ENCODE data around the gene LGALS3. TPM values are rescaled to one million over a fixed set of nuclear protein-coding genes. Genes with fewer than 3 reads are reported as not detected.

LGALS3 gene
- total RNA-seq, 2 experiments from 2014 or later: 11.7 to 12.1 TPM

DNA sequence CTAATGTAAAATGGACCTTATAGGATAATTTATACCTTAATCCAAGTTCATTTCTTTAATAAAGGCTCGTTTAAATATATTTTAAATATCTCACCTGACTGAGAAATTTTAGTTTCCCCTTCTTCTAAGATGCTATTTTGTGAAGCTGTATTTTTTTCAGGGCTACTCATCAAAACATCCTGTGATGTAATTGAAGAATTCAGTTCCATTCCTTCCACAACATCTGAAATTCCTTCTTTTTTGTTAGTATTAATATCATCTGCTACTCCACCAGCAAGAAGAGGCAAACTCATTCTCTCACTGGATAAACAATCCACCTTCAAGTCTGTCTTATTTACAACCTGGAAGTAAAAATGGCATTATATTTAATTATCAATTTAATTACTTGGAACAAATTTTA lies 22.5 kb downstream of the LGALS3 start:
- H3K4me1 ChIP-seq (ENCODE audit: insufficient read depth, low read length): no peaks in the 10 kb centered on the region
- no peak overlapping the region for H3K4me3 Mint-ChIP-seq
- ATAC-seq (ENCODE audit: poor library complexity) (no peak), DNase-seq (no peak)
- CTCF ChIA-PET: no interaction called here
- POLR2A ChIA-PET: no interaction called here
- TF ChIP-seq, protein P1, sequence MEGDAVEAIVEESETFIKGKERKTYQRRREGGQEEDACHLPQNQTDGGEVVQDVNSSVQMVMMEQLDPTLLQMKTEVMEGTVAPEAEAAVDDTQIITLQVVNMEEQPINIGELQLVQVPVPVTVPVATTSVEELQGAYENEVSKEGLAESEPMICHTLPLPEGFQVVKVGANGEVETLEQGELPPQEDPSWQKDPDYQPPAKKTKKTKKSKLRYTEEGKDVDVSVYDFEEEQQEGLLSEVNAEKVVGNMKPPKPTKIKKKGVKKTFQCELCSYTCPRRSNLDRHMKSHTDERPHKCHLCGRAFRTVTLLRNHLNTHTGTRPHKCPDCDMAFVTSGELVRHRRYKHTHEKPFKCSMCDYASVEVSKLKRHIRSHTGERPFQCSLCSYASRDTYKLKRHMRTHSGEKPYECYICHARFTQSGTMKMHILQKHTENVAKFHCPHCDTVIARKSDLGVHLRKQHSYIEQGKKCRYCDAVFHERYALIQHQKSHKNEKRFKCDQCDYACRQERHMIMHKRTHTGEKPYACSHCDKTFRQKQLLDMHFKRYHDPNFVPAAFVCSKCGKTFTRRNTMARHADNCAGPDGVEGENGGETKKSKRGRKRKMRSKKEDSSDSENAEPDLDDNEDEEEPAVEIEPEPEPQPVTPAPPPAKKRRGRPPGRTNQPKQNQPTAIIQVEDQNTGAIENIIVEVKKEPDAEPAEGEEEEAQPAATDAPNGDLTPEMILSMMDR (IDR thresholded peaks at IDR 0.05): no peak
- no peaks in the 10 kb centered on the region for H3K27me3 Mint-ChIP-seq
- H3K9me3 Mint-ChIP-seq: no peaks in the 10 kb centered on the region
- H3K9me3 ChIP-seq (ENCODE audit: control insufficient read depth in 1 of 2, insufficient read depth in 1 of 2, low read length in 2 of 2): no peaks in the 10 kb centered on the region
- no peaks in the 10 kb centered on the region for H3K27me3 ChIP-seq (ENCODE audit: control insufficient read depth in 1 of 2, insufficient read depth in 2 of 2, low read length in 2 of 2)
- intact Hi-C loops (cut with DNase I, micrococcal nuclease): no loop called here
- H3K36me3 Mint-ChIP-seq (ENCODE audit: low read depth): no peaks in the 10 kb centered on the region
- no peak overlapping the region for H3K27ac Mint-ChIP-seq
- peaks cover 2% of the 10 kb centered on the region for H3K4me1 Mint-ChIP-seq (ENCODE audit: low read depth)
- no peak overlapping the region for H3K4me3 ChIP-seq (ENCODE audit: low read length)
- no peaks in the 10 kb centered on the region for H3K36me3 ChIP-seq (ENCODE audit: insufficient read depth, low read length)
- no peak overlapping the region for H3K27ac ChIP-seq (ENCODE audit: low read depth in 1 of 2, low read length in 2 of 2)

DNA sequence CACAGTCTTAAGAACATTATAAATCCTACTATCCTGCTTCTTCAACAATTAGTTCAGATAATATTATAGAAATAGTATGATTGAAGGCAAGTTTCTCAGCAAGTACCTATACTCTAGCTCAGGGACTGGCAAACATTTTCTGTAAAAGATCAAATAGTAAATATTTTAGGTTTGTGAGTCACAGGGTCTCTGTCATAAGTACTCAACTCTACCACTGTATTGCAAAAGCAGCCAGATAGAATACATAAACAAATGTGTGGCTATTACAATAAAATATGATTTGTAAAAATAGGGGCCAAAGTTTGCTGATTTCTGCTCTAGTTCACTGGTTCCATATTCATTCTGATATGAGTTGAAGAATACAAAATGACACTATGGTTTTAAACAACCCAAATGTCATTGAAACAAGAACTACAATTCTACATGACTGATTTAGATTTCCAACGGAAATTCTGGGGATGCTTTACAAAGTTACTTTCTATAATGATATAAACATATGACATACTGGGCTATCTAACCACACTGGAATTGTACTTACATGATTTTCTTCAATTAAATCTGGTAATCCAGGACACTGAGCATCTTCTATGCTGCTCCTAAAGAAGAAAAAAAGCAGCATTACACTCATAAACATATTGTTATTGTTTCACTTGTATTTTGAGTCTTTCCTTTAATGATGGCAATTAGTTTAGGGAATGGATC lies 23.2 kb downstream of the LGALS3 start:
- Mint-ChIP-seq H3K27me3 (no peaks in the 10 kb centered on the region), H3K9me3 (no peaks in the 10 kb centered on the region), H3K4me1 (ENCODE audit: low read depth) (peaks cover 6% of the 10 kb centered on the region), H3K4me3 (no peak overlapping the region), H3K36me3 (ENCODE audit: low read depth) (no peaks in the 10 kb centered on the region), H3K27ac (no peak overlapping the region)
- ATAC-seq (ENCODE audit: poor library complexity) (no peak), DNase-seq (no peak)
- intact Hi-C loops (cut with DNase I, micrococcal nuclease): no loop called here
- CTCF ChIA-PET: no interaction called here
- POLR2A ChIA-PET: no interaction called here
- Histone ChIP-seq H3K9me3 (ENCODE audit: control insufficient read depth in 1 of 2, insufficient read depth in 1 of 2, low read length in 2 of 2) (no peaks in the 10 kb centered on the region), H3K4me1 (ENCODE audit: insufficient read depth, low read length) (no peaks in the 10 kb centered on the region), H3K36me3 (ENCODE audit: insufficient read depth, low read length) (no peaks in the 10 kb centered on the region), H3K27me3 (ENCODE audit: control insufficient read depth in 1 of 2, insufficient read depth in 2 of 2, low read length in 2 of 2) (no peaks in the 10 kb centered on the region), H3K27ac (ENCODE audit: low read depth in 1 of 2, low read length in 2 of 2) (no peak overlapping the region), H3K4me3 (ENCODE audit: low read length) (no peak overlapping the region)
- TF ChIP-seq, protein P1 (IDR thresholded peaks at IDR 0.05): no peak

DNA sequence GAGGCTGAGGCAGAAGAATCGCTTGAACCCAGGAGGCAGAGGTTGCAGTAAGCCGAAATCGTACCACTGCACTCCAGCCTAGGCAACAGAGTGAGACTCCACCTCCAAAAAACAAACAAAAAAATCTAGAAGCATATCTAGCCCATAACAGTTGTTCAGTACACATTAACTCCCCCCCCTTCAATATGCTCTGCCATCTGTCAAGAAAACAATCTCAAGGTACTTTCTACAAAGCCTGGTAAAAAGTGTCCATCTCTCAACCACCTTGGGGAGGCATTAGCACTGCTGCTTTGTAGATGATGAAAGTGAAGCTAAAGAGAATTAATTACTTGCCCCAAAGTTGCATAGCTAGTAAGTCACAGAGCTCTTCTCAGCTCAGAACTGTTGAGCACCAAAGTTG lies 24.9 kb downstream of the LGALS3 start:
- H3K4me1 Mint-ChIP-seq (ENCODE audit: low read depth): peaks cover 6% of the 10 kb centered on the region

More for the DNA sequence above, 24.9 kb downstream of the LGALS3 start:
- no peaks in the 10 kb centered on the region for H3K9me3 Mint-ChIP-seq
- Histone ChIP-seq H3K27ac (ENCODE audit: low read depth in 1 of 2, low read length in 2 of 2) (no peak overlapping the region), H3K4me1 (ENCODE audit: insufficient read depth, low read length) (no peaks in the 10 kb centered on the region), H3K27me3 (ENCODE audit: control insufficient read depth in 1 of 2, insufficient read depth in 2 of 2, low read length in 2 of 2) (no peaks in the 10 kb centered on the region), H3K36me3 (ENCODE audit: insufficient read depth, low read length) (no peaks in the 10 kb centered on the region), H3K4me3 (ENCODE audit: low read length) (no peak overlapping the region), H3K9me3 (ENCODE audit: control insufficient read depth in 1 of 2, insufficient read depth in 1 of 2, low read length in 2 of 2) (no peaks in the 10 kb centered on the region)
- H3K36me3 Mint-ChIP-seq (ENCODE audit: low read depth): no peaks in the 10 kb centered on the region
- ATAC-seq (ENCODE audit: poor library complexity) (no peak), DNase-seq (no peak)
- intact Hi-C loops (cut with DNase I, micrococcal nuclease): no loop called here
- POLR2A ChIA-PET: no interaction called here
- no peaks in the 10 kb centered on the region for H3K27me3 Mint-ChIP-seq
- no peak overlapping the region for H3K27ac Mint-ChIP-seq
- CTCF ChIA-PET: interaction anchor here (0.9 kb wide), 1 partner anchor 51 kb away, joined by 3 read pairs; no protein-coding TSS in a partner anchor
- TF ChIP-seq, protein P1 (IDR thresholded peaks at IDR 0.05): no peak
- H3K4me3 Mint-ChIP-seq: no peak overlapping the region
